GM10847 (cell line): ENCODE measurements around the gene PLSCR4.

Experiments
- POLR2A ChIP-seq: IDR thresholded peaks from 2 replicates; pipeline ENCODE4 v1.6.1; 2011; ENCODE audit not compliant: insufficient read length; ENCODE audit errors: extremely low read depth

PLSCR4 gene

GRCh38 chr3:146218880-146219866, 31.7 kb downstream of the PLSCR4 start:
- no peak for TF ChIP-seq POLR2A

- TF ChIP-seq POLR2A, result no peak
Measured at GRCh38 chr3:146217324-146217723, 33.6 kb downstream of the PLSCR4 start.

- no peak for TF ChIP-seq POLR2A
Measured at GRCh38 chr3:146214493-146214892, 36.4 kb downstream of the PLSCR4 start.

GRCh38 chr3:146209371-146209770, 41.5 kb downstream of the PLSCR4 start:
- no peak for TF ChIP-seq POLR2A

GRCh38 chr3:146203776-146204175, 47.1 kb downstream of the PLSCR4 start:
- no peak for TF ChIP-seq POLR2A

- TF ChIP-seq POLR2A, result no peak
Measured at GRCh38 chr3:146200461-146201220, 50.3 kb downstream of the PLSCR4 start.

GRCh38 chr3:146199762-146200161, 51.1 kb downstream of the PLSCR4 start:
- TF ChIP-seq POLR2A, result no peak

- TF ChIP-seq POLR2A, result no peak
Measured at GRCh38 chr3:146196789-146197188, 54.1 kb downstream of the PLSCR4 start.

- TF ChIP-seq POLR2A, result no peak
Measured at GRCh38 chr3:146195605-146196004, 55.3 kb downstream of the PLSCR4 start.

GRCh38 chr3:146195030-146195429, 55.9 kb downstream of the PLSCR4 start:
- TF ChIP-seq POLR2A, result no peak

- TF ChIP-seq POLR2A, result no peak
Measured at GRCh38 chr3:146191051-146191450, 59.9 kb downstream of the PLSCR4 start.

- no peak for TF ChIP-seq POLR2A
Measured at GRCh38 chr3:146189519-146190173, 61.3 kb downstream of the PLSCR4 start.

GRCh38 chr3:146187334-146187950, 63.5 kb downstream of the PLSCR4 start:
- no peak for TF ChIP-seq POLR2A

- TF ChIP-seq POLR2A, result no peak
Measured at GRCh38 chr3:146184241-146185015, 66.5 kb downstream of the PLSCR4 start.

GRCh38 chr3:146181216-146181615, 69.7 kb downstream of the PLSCR4 start:
- no peak for TF ChIP-seq POLR2A

GRCh38 chr3:146180376-146180775, 70.5 kb downstream of the PLSCR4 start:
- TF ChIP-seq POLR2A, result no peak
